GM20000 (cell line): Measurements from ENCODE around the gene ZBED2.
"Not testable (repeated sequence)": the region's sequence is repeated elsewhere in the genome, so short reads cannot be mapped to it uniquely, and the experiment has no call there.

Experiments
- DNase-seq: peaks from one replicate; pipeline ENCODE4 v3.0.0; 2012; ENCODE audit warnings: low spot score
- TF ChIP-seq, protein P1 (sequence below): IDR thresholded peaks from 2 replicates; pipeline ENCODE4 v1.5.1; 2012; ENCODE audit warnings: mild to moderate bottlenecking, control low read depth; ENCODE audit errors: extremely low read depth, missing control alignments

Gene ZBED2

DNA sequence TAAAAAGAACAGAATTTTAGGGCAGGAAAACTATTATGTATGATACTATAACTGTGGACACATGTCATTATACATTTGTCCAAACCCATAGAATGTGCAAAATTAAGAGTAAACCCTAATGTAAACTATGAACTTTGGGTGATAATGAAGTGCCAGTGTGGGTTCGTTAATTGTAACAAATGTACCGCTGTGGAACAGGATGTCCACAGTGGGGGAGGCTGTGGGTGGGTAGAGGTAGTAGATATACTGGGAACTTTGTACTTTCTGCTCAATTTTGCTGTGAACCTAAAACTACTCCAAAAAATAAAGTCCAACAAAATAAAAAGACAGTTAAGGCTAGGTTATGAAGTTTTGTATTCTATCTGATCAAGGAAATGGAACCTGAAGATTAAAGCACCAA lies 28.3 kb downstream of the ZBED2 start:
- TF ChIP-seq, protein P1, sequence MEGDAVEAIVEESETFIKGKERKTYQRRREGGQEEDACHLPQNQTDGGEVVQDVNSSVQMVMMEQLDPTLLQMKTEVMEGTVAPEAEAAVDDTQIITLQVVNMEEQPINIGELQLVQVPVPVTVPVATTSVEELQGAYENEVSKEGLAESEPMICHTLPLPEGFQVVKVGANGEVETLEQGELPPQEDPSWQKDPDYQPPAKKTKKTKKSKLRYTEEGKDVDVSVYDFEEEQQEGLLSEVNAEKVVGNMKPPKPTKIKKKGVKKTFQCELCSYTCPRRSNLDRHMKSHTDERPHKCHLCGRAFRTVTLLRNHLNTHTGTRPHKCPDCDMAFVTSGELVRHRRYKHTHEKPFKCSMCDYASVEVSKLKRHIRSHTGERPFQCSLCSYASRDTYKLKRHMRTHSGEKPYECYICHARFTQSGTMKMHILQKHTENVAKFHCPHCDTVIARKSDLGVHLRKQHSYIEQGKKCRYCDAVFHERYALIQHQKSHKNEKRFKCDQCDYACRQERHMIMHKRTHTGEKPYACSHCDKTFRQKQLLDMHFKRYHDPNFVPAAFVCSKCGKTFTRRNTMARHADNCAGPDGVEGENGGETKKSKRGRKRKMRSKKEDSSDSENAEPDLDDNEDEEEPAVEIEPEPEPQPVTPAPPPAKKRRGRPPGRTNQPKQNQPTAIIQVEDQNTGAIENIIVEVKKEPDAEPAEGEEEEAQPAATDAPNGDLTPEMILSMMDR: no peak
- no peak for DNase-seq

DNA sequence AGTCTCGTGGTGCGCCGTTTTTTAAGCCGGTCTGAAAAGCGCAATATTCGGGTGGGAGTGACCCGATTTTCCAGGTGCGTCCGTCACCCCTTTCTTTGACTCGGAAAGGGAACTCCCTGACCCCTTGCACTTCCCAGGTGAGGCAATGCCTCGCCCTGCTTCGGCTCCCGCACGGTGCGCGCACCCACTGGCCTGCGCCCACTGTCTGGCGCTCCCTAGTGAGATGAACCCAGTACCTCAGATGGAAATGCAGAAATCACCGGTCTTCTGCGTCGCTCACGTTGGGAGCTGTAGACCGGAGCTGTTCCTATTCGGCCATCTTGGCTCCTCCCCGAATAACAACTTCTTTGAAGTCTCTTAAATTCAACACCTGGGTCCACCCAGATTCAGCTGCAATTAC lies 33.2 kb downstream of the ZBED2 start:
- not testable (repeated sequence) for DNase-seq

DNA sequence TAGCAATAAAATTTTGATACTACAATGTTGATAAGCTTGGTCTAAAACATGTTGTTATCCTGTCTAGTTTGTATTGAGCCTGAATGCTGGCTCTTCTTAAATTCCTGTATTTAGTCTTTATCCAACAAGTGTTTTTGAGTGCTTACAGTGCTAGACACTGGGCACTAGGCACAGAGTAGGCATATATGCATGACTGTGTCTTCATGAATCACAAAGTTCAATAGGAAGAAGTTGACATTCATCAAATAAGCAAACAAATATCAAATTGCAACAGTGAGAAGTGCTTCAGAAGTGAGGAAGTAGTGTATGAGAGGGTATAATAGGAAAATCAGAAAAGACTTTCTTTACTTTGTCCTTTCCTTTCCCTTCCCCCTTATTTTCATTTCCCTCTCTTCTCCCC lies 46.4 kb downstream of the ZBED2 start:
- DNase-seq: no peak
- TF ChIP-seq, protein P1: no peak

DNA sequence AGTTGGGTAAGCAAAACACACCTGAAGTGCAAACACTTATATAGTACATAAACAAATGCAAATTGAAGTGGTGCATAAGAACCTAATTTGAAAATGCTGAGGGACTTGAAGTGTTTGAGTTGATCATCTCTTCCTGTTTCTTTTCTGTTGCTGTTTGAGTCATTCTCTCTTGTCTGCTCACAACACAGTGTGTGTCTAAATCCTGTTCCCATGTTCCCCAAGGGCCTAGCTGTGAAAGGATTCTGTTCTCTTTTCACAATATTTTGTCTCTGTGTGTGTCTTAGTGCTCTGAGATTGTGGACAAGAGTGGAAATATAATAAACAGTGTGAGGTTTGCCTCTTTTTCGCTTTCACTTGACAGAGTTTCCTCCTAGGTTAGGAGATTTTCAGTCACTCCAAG lies 47.1 kb downstream of the ZBED2 start:
- TF ChIP-seq, protein P1: no peak
- DNase-seq: peak; percentile 28

DNA sequence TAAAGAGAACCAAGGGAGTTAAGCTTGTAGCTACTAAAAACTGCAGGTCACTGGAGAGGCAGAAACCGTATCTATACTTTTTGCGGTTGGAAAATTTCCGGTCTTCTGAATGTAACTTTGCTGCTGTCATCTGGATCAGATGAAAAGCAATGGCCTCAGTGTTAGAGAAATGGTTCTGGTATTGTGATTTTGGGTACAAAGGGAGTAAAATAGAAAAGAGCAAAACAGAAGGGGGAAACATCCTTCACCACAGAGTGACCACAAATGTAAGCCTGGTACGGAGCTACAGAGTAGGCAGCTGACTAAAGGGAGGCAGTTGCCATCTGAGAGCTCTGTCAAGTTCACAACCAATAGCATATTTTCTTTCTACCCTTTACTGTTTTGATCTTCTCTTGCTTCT lies 47.5 kb downstream of the ZBED2 start:
- DNase-seq: peak; percentile 33
- TF ChIP-seq, protein P1: no peak

DNA sequence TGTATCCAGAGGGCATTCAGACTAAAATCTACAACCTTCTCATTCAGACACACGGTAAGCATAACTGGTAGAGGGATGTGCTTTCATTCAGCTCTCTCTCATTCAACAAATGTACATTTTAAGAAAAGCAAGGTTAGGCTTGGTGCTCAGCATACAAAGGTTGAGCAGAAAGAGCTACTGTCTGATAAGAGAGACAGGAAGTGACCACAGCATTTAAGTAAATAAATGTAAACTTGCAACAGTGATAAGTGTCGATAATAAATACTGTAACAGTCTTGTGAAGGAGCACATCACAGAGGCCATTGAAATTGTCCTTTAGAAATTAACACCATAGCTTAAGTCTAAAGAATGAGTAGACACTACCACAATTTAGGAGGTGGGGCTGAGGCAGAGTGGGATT lies 49.8 kb downstream of the ZBED2 start:
- DNase-seq: no peak
- TF ChIP-seq, protein P1: no peak
